A549 (cell line): ENCODE measurements around the gene GABBR2. TPM values are rescaled to one million over a fixed set of nuclear protein-coding genes. Genes with fewer than 3 reads are reported as not detected.

Experiments
- ATAC-seq, 2 experiments: fragments of 200-7000 bp in 1 of 2; fragments of >200 bp in 1 of 2; cut with Nextera tagmentation in 1 of 2; cut with Tn5 transposase in 1 of 2; 3 replicates each; pipeline versions ENCODE4 v1.8.0 to v1.9.1; 2018 to 2020; ENCODE audit warnings: mild to moderate bottlenecking in 1 of 2, moderate library complexity in 1 of 2
- CTCF ChIA-PET: fragments of 300-600 bp; sonication (Branson Sonifier 250); formaldehyde crosslinking; extraction: SDS; loops from one replicate; lab custom pipeline; 2021; ENCODE audit warnings: antibody characterized with exemption, inconsistent platforms; lab: Yijun Ruan, JAX
- POLR2A ChIA-PET: fragments of 350-600 bp; formaldehyde crosslinking; extraction: SDS; loops from one replicate; lab custom pipeline; 2021; ENCODE audit warnings: antibody characterized with exemption, inconsistent platforms; lab: Yijun Ruan, JAX
- DNase-seq, 2 experiments: peaks; one replicate each; pipeline versions ENCODE4 v3.0.0 to v3.0.0-alpha.2; 2011 to 2016; ENCODE audit warnings: low read depth in 1 of 2, low spot score in 1 of 2
- FAIRE-seq: peaks from 2 replicates; lab custom pipeline; 2011; peaks lifted over from hg19 to GRCh38; lab: Jason Lieb, UNC
- H3K27ac ChIP-seq, 2 experiments: fragments of >200 bp; sonication (Bioruptor Twin); formaldehyde crosslinking; 3 replicates each; pipeline ENCODE4 v1.5.1; 2016 to 2017
- H3K4me1 ChIP-seq: fragments of >200 bp; sonication (Bioruptor Twin); formaldehyde crosslinking; 3 replicates; pipeline ENCODE4 v1.6.1; 2016
- H3K4me2 ChIP-seq: fragments of >200 bp; sonication (Bioruptor Twin); formaldehyde crosslinking; 3 replicates; pipeline ENCODE4 v1.6.1; 2016
- H3K4me3 ChIP-seq: fragments of >200 bp; sonication (Bioruptor Twin); formaldehyde crosslinking; 3 replicates; pipeline ENCODE4 v1.5.1; 2016
- H3K9me3 ChIP-seq: fragments of >200 bp; sonication (Bioruptor Twin); formaldehyde crosslinking; 3 replicates; pipeline ENCODE4 v1.6.1; 2016
- CHD4 ChIP-seq: fragments of 200-600 bp; sonication (generic); IDR thresholded peaks from 2 replicates; pipeline ENCODE4 v1.6.1; 2016; ENCODE audit warnings: antibody characterized with exemption, mild to moderate bottlenecking, borderline replicate concordance
- EP300 ChIP-seq, 2 experiments: fragments of >200 bp; sonication (Bioruptor Twin); formaldehyde crosslinking; IDR thresholded peaks; 2 replicates in 1 of 2; 3 replicates in 1 of 2; pipeline ENCODE4 v1.6.1; 2016 to 2017
- FOSL2 ChIP-seq, 2 experiments: fragments of 450-650 bp in 1 of 2; fragments of >200 bp in 1 of 2; sonication (Bioruptor Twin) in 1 of 2; formaldehyde crosslinking; IDR thresholded peaks; 2 replicates each; pipeline versions ENCODE4 v1.5.0 to v1.6.1; 2016 to 2020; ENCODE audit warnings: mild to moderate bottlenecking in 1 of 2, moderate library complexity in 1 of 2
- FOXS1 ChIP-seq: fragments of 250-450 bp; sonication (Bioruptor Pico); IDR thresholded peaks from 2 replicates; pipeline ENCODE4 v1.5.0; 2020; ENCODE audit warnings: mild to moderate bottlenecking, moderate library complexity
- HDAC2 ChIP-seq: fragments of 200-600 bp; sonication (generic); IDR thresholded peaks from 2 replicates; pipeline ENCODE4 v1.6.1; 2016
- HEYL ChIP-seq: fragments of 250-450 bp; sonication (Bioruptor Pico); IDR thresholded peaks from 2 replicates; pipeline ENCODE4 v1.8.0; 2021; ENCODE audit warnings: mild to moderate bottlenecking, moderate library complexity
- HOXA7 ChIP-seq: fragments of 250-450 bp; sonication (Bioruptor Pico); IDR thresholded peaks from 2 replicates; pipeline ENCODE4 v1.5.0; 2020; ENCODE audit warnings: mild to moderate bottlenecking, moderate library complexity
- HOXB13 ChIP-seq: fragments of 250-450 bp; sonication (Bioruptor Pico); IDR thresholded peaks from 2 replicates; pipeline ENCODE4 v1.5.0; 2020; ENCODE audit warnings: low read depth, mild to moderate bottlenecking, moderate library complexity
- HOXB5 ChIP-seq: fragments of 250-450 bp; sonication (Bioruptor Pico); IDR thresholded peaks from 2 replicates; pipeline ENCODE4 v1.5.0; 2020; ENCODE audit warnings: mild to moderate bottlenecking, moderate library complexity
- MAZ ChIP-seq: fragments of 150-350 bp; IDR thresholded peaks from 2 replicates; pipeline ENCODE4 v1.6.1; 2014; ENCODE audit warnings: antibody characterized with exemption, low read depth, low read length, borderline replicate concordance
- NFE2L2 ChIP-seq: fragments of 150-350 bp; conservative IDR thresholded peaks from 2 replicates; pipeline ENCODE4 v1.6.1; 2014; ENCODE audit warnings: low read length
- RCOR1 ChIP-seq: fragments of 150-350 bp; IDR thresholded peaks from 2 replicates; pipeline ENCODE4 v1.6.1; 2014; ENCODE audit warnings: antibody characterized with exemption, low read length, low read depth
- RNF2 ChIP-seq: fragments of 200-600 bp; sonication (generic); IDR thresholded peaks from 2 replicates; pipeline ENCODE4 v1.6.1; 2016; ENCODE audit warnings: low read depth, mild to moderate bottlenecking, antibody characterized with exemption, moderate library complexity, borderline replicate concordance
- TP53 ChIP-seq: fragments of 250-450 bp; sonication (Bioruptor Pico); IDR thresholded peaks from 2 replicates; pipeline ENCODE4 v1.5.0; 2021; ENCODE audit warnings: mild to moderate bottlenecking, moderate library complexity
- ZSCAN20 ChIP-seq: fragments of 250-450 bp; sonication (Bioruptor Pico); IDR thresholded peaks from 2 replicates; pipeline ENCODE4 v1.8.0; 2022; ENCODE audit warnings: mild to moderate bottlenecking, moderate library complexity
- WGBS: methylation state at CpG from one replicate; pipeline ENCODE4 v1.1.6; 2017; ENCODE audit errors: missing lambda C conversion rate; 5-methylcytosine and 5-hydroxymethylcytosine counted together
- polyA plus RNA-seq, 4 experiments: library from polyadenylated mRNA; depleted of rRNA in 3 of 4; stranded (reverse); fragments of >200 nt; fragmentation: RNase III in 1 of 4; extraction: RNeasy Plus Mini Kit Qiagen cat#74134 plus additional on column Dnase treatment in 1 of 4; gene quantifications; 2 replicates in 3 of 4; 3 replicates in 1 of 4; pipeline ENCODE4 v1.2.3, GENCODE V29; 2011 to 2017
- TF ChIP-seq, protein P1 (sequence below): fragments of 250-450 bp; sonication (Bioruptor Pico); IDR thresholded peaks from 2 replicates; pipeline ENCODE4 v1.5.0; 2020; ENCODE audit warnings: low read depth, mild to moderate bottlenecking, moderate library complexity
- TF ChIP-seq, protein P2 (sequence below): fragments of 150-350 bp; IDR thresholded peaks from 2 replicates; pipeline ENCODE4 v1.6.1; 2014; ENCODE audit warnings: low read depth, mild to moderate bottlenecking, low read length
- TF ChIP-seq, protein P3 (sequence below): fragments of 200-600 bp; sonication (generic); IDR thresholded peaks from 2 replicates; pipeline ENCODE4 v1.6.1; 2016; ENCODE audit warnings: antibody characterized with exemption, mild to moderate bottlenecking, moderate library complexity

Gene GABBR2
- polyA plus RNA-seq, 2 of the 4 experiments (the other 2 are of a cell fraction), result 0.08 to 0.57 TPM

DNA sequence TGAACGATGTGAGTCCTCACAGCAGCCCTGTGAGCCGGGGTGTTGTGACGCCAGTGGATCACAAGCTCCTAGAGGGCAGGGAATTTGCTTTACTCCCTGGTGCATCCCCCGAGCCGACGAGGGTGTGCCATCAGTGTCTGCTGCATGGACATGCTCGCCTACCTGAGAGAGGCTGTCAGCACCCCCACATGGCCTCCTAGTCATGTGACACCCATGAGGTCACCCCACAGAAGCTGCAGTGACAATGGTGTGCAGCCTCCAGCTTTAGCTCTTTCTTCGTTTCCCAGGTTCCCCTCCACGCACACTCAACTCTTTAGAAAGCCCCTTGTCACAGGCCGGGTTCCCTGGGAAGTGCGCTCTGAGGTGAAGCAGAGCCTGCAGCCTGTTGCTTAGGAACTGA lies 19.8 kb upstream of the GABBR2 start (continued):
- TF ChIP-seq, protein P1, sequence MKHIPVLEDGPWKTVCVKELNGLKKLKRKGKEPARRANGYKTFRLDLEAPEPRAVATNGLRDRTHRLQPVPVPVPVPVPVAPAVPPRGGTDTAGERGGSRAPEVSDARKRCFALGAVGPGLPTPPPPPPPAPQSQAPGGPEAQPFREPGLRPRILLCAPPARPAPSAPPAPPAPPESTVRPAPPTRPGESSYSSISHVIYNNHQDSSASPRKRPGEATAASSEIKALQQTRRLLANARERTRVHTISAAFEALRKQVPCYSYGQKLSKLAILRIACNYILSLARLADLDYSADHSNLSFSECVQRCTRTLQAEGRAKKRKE (CRISPR knock-in tag), result no peak
- TF ChIP-seq HOXA7 (CRISPR knock-in tag) (no peak), RNF2 (no peak), FOXS1 (no peak), HEYL (CRISPR knock-in tag) (no peak), RCOR1 (no peak)
- TF ChIP-seq, protein P2, sequence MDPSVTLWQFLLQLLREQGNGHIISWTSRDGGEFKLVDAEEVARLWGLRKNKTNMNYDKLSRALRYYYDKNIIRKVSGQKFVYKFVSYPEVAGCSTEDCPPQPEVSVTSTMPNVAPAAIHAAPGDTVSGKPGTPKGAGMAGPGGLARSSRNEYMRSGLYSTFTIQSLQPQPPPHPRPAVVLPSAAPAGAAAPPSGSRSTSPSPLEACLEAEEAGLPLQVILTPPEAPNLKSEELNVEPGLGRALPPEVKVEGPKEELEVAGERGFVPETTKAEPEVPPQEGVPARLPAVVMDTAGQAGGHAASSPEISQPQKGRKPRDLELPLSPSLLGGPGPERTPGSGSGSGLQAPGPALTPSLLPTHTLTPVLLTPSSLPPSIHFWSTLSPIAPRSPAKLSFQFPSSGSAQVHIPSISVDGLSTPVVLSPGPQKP, result no peak

DNA sequence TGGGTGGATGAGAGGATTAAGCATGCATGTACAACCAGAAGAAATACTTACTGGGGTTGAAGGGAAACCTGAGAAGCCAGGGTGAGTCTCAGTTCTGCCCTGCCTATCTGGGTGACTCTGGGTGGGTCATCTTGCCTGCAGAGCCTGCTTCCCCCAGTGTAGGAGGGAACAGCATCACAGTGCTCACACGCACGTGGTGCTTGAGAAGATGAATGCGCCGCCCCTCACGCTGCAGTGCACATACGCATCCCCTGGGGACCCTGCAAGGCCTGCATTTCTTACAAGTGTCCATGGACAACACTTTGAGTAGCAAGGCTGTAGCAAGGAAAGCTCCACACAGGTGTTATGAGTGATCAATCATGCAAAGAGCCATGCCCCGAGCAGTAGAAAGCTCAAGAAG lies 18.7 kb upstream of the GABBR2 start:
- Histone ChIP-seq H3K9me3 (peaks cover 9% of the 10 kb centered on the region; the same call in 2 of the 3 replicates), H3K27ac (no peak overlapping the region), H3K4me2 (no peak overlapping the region), H3K4me1 (no peaks in the 10 kb centered on the region), H3K4me3 (no peak overlapping the region)
- ChIA-PET POLR2A (no interaction called here), CTCF (interaction anchor here (0.6 kb wide), 1 partner anchor 138 kb away, joined by 3 read pairs; no protein-coding TSS in a partner anchor)
- ATAC-seq (no peak), DNase-seq (no peak), FAIRE-seq (no peak)
- 58% methylated on average over 7 of the region's 7 CpGs for WGBS
- TF ChIP-seq HOXB13 (CRISPR knock-in tag), result no peak
- TF ChIP-seq, protein P1 (CRISPR knock-in tag), result no peak
- no peak for TF ChIP-seq MAZ
- TF ChIP-seq, protein P3, sequence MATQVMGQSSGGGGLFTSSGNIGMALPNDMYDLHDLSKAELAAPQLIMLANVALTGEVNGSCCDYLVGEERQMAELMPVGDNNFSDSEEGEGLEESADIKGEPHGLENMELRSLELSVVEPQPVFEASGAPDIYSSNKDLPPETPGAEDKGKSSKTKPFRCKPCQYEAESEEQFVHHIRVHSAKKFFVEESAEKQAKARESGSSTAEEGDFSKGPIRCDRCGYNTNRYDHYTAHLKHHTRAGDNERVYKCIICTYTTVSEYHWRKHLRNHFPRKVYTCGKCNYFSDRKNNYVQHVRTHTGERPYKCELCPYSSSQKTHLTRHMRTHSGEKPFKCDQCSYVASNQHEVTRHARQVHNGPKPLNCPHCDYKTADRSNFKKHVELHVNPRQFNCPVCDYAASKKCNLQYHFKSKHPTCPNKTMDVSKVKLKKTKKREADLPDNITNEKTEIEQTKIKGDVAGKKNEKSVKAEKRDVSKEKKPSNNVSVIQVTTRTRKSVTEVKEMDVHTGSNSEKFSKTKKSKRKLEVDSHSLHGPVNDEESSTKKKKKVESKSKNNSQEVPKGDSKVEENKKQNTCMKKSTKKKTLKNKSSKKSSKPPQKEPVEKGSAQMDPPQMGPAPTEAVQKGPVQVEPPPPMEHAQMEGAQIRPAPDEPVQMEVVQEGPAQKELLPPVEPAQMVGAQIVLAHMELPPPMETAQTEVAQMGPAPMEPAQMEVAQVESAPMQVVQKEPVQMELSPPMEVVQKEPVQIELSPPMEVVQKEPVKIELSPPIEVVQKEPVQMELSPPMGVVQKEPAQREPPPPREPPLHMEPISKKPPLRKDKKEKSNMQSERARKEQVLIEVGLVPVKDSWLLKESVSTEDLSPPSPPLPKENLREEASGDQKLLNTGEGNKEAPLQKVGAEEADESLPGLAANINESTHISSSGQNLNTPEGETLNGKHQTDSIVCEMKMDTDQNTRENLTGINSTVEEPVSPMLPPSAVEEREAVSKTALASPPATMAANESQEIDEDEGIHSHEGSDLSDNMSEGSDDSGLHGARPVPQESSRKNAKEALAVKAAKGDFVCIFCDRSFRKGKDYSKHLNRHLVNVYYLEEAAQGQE, result no peak
- no peak for TF ChIP-seq FOSL2 (IDR thresholded peaks at IDR 0.05)
- no peak for TF ChIP-seq FOSL2 (CRISPR knock-in tag; IDR thresholded peaks at IDR 0.05)
- no peak for TF ChIP-seq HOXB5 (CRISPR knock-in tag)
- TF ChIP-seq ZSCAN20 (CRISPR knock-in tag), result no peak
- TF ChIP-seq EP300 (IDR thresholded peaks at IDR 0.05), result no peak
- TF ChIP-seq, protein P2, result no peak
- TF ChIP-seq HDAC2, result no peak
- TF ChIP-seq HOXA7 (CRISPR knock-in tag), result no peak
- no peak for TF ChIP-seq RCOR1

DNA sequence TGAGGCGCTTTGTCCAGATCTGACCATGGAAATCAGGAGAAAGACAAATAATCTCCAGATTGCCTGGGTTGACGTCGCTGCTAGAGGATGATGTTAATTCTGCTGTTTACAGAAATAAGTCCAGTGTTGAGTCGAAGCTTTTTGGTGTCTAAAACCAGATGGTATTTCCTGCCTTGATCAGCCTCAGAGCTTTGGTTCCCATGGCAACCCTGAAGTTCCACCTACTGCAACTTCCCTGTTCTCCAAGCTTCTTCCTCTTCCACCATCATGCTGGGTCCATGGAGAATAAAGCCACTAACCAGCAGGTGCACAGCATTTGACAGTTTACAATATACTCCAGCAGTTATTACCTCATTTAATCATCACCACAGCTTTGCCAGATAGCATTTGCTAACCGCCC lies 18.0 kb upstream of the GABBR2 start:
- ATAC-seq (no peak), FAIRE-seq (no peak), DNase-seq (no peak)
- Histone ChIP-seq H3K27ac (no peak overlapping the region), H3K4me2 (no peak overlapping the region), H3K4me3 (no peak overlapping the region), H3K9me3 (peaks cover 9% of the 10 kb centered on the region; the same call in 2 of the 3 replicates), H3K4me1 (no peaks in the 10 kb centered on the region)
- CTCF ChIA-PET, result interaction anchor here (0.8 to 1.4 kb wide), 3 partner anchors 47 to 411 kb away, joined by 3 to 4 read pairs (median 3); no protein-coding TSS in a partner anchor
- 25% methylated on average over 5 of the region's 5 CpGs for WGBS
- POLR2A ChIA-PET, result no interaction called here
- TF ChIP-seq FOSL2 (IDR thresholded peaks at IDR 0.05) (no peak), FOSL2 (CRISPR knock-in tag; IDR thresholded peaks at IDR 0.05) (no peak), CHD4 (no peak), NFE2L2 (no peak), TP53 (no peak), HOXA7 (CRISPR knock-in tag) (no peak)
- TF ChIP-seq, all 56 proteins: peak for 0
